NCI-H2029 (cell line): ENCODE data around the gene TSR1.
"Not testable (repeated sequence)": the region's sequence is repeated elsewhere in the genome, so short reads cannot be mapped to it uniquely, and the experiment has no call there.

ENCODE experiments used
- DNase-seq: peaks from one replicate; lab custom pipeline; 2025; lab: John Stamatoyannopoulos, UW

The TSR1 gene

DNA sequence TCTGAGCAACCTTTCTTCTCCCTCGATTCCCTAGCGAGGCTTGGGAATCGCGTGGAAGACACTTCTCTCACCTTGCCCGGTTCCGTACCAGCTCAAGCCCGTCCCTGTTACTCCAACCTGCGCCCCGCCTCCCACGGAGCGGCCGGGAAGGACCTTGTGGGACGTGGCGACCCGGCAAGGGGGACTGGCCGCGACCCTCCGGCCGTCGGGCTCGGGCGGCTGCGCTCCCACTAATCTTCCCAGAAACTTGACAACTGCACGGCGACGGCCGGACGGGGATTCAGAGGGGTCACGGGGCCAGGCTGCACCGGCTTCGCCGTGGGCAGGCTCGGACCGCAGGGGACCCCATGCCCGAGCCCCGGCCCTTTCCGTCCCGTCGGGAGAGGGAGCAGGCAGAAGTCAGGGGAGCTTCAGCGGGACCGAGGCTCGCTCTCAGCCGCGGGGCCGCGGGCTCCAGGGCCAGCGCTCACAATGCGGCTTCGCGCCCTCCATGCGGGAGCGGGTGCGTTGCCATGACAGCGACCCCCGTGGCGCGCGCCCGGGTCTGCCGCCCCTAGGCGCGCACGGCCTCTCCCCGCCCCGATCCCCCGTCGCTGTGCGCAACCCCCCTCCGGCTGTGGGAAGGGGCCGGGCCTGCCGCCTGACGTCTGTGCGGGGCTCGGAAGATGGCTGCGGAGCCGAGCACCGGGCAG, 741 bp upstream of the TSR1 start, which contains the start of gene SGSM2:
SGSM2 (plus strand) TSS at position 650 of the 692 bp plus-strand sequence. CDS start 188 bp downstream, outside the sequence.
- DNase-seq: no peak

DNA sequence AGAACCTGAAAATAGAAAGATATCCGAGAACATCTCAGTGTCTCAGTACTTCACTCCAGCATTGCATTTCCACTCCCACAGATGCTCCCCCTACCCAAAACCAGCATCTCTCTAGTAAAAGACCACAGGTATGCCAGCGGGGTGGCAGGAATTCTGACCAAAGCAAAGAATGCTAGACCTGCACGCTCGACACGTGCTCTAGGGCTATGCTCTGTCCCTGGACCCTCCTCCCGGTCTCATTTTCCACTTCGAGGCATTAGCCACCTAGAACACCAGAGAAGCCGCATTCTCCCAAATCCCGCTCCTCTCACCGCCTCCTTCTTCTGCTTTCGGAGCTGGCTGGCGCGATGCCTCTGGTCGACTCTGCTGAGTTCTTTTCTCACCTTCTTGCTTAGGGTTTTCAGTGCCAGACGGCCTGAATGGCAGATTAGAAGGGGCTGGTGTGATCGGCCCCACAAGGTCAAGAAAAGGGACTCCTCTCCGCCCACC, 487 bp downstream of the TSR1 start:
- no peak for DNase-seq

DNA sequence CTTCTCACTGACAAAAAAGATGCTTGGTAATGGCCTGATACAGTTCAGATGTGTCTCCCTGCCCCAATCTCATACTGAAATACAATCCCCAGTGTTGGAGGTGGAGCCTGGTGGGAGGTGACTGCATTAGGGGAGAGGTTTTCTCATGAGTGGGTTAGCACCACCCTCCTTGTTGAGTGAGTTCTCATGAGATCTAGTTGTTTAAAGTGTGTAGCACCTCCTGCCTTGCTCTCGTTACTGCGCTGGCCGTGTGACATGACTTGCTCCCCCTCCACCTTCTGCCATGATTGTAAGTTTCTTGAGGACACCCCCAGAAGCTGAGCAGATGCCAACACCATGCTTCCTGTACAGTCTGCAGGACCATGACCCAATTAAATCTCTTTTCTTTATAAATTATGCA, 5.0 kb downstream of the TSR1 start:
- no peak for DNase-seq

DNA sequence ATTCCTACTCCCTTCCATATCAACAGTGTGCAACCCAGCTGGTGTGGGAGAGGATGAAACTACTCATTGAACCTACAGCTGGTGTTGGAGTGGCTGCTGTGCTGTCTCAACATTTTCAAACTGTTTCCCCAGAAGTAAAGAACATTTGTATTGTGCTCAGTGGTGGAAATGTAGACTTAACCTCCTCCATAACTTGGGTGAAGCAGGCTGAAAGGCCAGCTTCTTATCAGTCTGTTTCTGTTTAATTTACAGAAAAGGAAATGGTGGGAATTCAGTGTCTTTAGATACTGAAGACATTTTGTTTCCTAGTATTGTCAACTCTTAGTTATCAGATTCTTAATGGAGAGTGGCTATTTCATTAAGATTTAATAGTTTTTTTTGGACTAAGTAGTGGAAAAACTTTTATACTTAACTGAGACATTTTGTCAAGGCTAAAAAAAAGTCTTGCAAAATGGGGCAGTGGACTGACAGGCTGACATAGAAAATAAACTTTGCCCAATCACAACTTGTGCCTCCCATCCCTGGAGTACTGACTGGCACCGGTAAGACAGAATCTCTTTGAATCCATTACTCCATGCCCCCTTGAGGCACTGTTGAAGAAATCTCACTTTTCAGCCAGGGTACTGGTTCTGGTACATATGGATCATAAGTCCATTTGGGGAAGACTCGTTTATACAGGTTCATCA, 12.5 kb downstream of the TSR1 start:
- no peak for DNase-seq

DNA sequence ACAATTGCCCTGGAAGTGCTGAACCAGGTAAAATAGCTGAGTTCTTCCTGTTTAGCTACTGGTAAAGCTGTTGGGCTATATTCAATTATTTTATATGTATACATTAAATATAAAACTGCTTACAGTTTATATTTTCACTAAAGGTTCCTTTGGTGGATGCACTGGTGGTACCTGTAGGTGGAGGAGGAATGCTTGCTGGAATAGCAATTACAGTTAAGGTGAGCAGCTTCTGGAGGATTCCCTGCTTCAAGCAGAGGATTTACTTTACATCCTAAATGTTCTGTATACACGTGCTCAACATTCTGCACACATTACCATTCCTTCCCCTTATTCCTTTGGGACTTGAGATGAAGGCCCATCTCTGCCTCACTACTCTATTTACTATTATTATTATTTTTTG, 14.9 kb downstream of the TSR1 start:
- no peak for DNase-seq

DNA sequence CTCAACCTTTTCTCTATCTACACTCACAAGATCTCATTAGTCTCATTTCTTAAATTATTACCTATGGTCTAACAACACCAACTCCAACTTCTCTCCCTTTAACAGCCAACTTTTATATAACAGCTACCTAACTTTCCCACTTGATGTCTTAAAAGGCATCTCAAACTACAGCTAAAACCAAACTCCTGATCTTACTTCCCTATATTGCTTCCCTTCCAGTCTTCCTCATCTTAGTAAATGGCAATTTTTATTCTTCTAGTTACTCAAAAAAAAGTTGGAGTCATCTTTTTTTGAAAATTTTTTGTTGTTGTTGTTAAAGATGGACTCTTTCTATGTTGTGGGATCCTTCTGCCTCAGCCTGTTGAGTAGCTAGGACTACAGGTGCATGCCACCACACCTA, 17.2 kb downstream of the TSR1 start:
- DNase-seq: no peak

DNA sequence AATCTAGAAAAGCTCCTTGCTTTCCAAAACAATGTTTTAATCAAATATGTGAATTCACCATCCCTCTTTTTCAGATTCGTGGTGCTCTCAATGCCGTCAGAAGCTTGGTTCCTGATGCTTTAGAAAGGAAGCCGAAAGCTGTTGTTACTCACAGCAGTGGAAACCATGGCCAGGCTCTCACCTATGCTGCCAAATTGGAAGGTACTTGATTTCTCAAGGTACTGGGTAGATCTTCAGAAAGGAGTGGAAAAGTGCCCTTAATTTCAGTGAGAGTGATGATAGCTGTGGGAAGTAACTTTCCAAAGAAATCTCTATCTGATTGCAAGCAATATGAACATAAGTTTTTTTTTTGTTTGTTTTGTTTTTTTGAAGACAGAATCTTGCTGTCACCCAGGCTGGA, 18.5 kb downstream of the TSR1 start:
- no peak for DNase-seq

DNA sequence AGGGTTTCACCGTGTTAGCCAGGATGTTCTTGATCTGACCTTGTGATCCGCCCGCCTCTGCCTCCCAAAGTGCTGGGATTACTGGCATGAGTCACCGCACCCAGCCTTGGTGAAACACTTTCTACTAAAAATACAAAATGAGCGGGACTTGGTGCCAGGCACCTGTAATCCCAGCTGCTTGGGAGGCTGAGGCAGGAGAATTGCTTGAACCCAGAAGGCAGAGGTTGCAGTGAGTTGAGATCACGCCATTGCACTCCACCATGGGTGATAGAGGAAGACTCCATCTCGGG, 19.4 kb downstream of the TSR1 start:
- DNase-seq: not testable (repeated sequence)

DNA sequence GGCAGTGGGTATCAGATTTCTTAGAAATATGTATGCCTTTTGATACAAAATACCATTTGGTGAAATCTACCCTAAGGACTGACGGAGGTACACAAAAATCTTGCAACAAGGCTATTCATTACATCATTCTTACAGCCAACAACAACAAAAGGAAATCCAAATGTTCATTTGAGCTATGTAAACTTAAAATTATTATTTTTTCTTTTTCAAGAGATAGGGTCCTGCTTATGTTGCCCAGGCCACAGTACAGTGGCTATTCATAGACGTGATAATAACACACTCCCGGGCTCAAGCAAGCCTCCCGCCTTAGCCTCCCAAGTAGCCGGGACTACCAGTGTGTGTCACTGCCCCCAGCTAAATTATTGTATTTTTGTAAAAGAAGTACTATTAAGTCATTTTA, 23.5 kb downstream of the TSR1 start:
- no peak for DNase-seq

DNA sequence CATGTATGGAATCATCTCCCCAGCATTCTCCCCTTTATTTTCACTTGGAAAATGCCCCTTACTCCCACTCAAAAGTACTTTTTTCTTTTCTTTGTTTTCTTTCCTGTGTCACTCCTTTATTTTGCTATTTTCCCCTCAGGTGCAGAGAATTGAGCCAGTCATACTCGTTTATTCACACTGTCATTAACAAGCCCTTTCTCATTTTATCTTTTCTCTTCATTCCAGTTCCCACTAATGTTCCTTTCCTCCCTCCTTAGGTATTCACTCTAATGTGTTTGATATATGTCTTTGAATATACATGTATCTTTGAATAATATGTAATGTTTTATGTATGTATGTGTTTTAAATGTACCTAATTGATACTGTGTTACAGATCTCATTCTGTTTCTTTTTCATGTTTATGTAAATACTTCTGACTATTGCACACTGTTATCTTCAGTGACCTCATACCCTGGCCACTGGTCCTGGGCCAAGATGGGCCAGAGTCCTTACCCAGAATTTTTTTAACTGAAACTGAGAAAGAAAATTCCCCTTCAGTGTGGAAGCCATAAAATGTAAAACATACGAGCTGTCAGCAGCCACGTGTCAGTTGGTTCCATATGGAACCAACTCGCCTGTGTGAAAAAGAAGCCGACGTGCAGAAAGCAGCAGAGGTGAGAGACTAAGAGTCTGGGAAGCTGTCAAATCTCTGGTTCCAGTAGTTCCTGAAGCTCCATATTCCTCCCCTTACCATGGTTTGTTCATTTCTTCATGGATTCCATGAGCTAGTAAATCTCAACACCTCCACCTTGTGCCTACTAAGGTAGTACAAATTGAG, 26.7 kb downstream of the TSR1 start:
- no peak for DNase-seq

DNA sequence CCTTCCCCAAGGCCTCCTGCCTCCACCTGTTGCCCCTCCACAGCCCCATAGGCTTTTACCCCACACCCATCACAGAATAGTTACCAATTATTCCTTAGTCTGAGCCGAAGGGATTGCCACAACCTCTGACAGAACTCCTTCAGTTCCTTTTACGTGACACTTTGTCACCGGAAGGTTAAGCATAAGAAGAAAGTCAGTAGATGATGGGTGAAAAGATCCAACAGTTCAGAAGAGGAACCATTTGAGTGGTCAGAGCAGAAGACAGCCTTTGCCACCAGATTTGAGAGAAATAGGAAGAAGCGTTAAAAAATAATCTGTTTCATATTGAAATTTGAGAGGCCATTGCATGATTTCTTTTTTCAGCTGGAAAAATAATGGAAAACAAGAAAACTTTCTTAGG, 31.3 kb downstream of the TSR1 start:
- DNase-seq: no peak

DNA sequence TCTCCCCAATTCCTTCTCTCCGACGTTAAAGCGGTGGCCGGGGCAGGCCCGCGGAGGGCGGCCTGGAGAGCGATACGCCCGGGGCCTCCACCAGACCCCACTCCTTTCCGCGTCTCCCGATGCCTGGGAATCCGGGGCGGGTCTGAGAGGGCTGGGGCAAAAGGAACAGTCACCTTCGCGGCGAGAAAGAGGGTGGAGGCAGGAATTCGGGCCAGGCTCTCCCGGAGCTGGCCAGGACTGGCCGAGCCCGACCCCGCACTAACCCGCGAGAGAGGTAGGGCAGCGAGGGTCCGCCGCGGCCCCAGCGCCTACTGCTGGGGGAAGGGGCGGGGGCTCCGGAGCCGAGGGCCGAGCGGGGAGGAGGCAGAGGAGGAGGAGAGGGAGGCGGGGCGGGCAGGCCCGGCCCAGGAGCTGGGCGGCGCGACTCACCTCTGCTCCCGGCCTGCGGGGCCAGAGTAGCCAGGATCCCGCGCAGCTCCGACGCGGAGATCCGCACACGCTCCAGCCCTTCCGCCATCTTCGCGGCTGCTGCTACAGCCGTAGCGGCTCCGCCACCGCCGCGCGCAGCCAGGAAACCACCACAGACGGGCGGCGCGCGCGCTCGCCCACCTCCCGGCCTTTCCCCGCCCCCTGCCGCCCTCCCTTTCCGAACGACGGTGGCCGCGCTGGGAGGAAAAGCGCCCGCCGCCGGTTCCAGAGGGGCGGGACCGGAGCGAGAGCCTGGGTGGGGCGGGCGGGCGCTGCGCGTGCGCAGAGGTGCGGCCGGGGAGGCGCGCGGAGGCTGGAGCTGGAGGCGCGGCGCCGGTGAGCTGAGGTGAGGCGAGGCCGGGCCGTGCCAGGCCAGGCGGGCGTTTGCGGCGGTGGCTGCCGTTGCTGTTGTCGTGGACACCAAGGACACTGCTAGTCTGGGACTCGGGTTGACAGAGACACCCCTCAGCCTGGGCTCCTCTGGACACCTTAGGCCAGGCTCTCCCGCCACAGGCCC, 32.8 kb downstream of the TSR1 start, which contains the start of the genes SMG6 and SRR:
SMG6 (minus strand) TSS at position 582 of the 985 bp plus-strand sequence; CDS start at position 517, 65 bp downstream.
SRR (plus strand) TSS at position 747 of the 985 bp plus-strand sequence. CDS start 11,611 bp downstream, outside the sequence.
- DNase-seq: peak; percentile 66

DNA sequence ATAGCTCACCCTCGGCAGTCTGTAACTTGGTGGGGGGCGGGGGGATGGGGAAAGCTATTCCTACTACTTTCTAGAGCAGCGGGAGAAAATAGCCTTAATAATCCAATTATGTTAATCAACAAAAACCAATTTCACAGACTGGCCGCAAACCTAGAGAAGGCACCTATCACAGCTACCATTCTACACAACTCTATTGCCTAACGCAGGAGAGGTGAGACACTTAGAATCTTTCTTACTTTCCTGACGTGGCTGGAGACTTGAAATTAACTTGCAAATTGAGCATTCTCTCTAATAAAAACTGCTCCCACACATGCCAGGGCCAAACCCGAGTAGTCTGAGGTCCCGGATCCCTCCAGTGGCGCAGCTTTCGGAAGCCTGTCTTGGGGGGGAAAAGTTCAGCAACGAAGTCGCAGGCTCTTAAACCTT, 33.5 kb downstream of the TSR1 start:
- no peak for DNase-seq

DNA sequence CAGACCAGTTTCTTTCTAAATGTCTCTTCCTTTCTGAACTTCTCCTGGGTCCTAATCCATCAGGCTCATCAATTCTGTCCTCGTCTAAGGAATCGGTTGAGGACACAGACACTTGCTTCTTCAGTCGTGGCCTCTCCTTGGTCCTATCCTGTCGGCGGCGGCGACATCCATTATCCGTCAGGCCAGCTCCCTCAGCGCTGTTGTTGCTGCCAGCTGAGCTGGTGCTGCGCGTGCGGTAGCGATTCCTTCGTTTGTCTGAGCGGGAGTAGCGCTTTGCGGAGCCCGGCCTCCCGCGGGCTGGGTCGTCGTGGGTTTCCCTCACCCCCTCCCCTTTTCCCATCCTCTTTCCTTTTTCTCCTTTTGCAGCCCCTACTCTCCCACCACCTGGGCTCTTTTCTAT, 36.5 kb downstream of the TSR1 start:
- DNase-seq: no peak

DNA sequence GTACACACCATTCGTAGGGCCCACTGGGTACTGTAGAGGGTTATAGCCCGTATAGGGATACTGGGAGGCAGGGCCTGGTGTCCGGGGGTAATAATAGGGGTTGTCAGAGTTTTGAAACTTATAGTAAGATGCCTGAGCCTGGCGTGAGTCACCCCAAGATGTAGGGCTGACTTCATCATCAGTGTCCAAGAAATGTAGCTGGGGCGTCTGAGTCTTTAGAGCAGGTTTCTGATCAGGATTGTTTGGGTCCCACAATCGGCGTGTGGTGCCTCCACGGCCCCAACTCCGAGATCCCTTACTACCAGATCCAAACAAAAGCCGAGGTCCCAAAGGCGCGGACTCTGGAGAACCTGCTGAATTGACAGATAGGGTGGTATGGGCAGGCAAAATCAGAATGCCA, 37.1 kb downstream of the TSR1 start:
- no peak for DNase-seq

DNA sequence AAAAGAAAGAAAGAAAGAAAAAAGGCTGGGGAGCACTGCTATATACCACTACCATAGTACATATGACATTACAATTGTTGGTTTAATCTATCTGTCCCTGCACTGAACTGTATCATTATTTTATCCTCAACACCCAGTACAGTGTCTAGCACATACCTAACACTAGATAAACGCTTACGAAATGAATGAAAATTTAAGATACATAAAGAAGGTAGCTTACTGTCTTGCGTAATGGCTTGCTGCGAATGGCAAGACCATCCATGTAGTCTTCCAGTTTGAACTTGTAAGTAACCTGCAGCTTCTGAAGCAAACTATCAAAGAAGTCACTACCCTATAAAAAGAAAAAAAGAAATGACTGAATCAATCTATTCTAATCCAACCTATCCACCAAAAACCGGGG, 39.2 kb downstream of the TSR1 start:
- DNase-seq: no peak

DNA sequence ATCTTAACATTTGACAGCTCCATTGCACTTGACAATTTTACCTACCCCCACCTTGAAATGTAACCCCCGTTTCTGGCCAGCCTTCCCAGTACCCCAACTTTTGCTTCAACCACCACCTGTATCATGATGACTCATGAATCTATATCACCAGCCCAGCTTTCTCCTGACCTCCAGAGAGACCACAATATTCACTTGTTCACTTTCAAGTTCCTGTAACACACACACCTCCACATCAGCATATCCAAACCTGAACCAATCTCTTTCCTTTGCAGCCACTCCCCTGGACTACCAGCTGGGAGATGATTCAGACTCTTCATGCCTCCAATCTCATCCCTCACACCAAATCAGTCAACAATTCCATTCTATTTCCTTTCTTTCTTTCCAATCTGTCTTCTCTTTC, 40.7 kb downstream of the TSR1 start:
- DNase-seq: no peak

DNA sequence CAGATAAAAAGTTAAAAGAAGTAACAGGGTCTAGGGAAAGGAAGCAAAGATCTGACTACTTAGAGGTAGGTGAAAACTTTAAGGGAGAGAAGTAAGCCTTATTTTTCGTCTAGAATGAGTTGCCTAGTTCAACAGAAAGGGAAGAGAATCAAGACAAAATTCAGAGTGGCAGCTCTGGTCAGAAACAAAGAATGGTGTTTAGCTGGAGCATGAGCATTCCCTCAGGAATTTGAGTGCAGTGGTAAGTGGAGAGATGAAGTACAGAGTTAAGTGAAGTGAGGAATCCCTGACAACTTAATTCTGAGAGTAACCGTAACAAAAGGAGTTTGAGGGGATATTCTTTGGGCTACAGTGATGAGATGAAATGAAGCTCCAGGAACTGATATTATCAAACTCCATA, 44.2 kb downstream of the TSR1 start:
- DNase-seq: no peak

DNA sequence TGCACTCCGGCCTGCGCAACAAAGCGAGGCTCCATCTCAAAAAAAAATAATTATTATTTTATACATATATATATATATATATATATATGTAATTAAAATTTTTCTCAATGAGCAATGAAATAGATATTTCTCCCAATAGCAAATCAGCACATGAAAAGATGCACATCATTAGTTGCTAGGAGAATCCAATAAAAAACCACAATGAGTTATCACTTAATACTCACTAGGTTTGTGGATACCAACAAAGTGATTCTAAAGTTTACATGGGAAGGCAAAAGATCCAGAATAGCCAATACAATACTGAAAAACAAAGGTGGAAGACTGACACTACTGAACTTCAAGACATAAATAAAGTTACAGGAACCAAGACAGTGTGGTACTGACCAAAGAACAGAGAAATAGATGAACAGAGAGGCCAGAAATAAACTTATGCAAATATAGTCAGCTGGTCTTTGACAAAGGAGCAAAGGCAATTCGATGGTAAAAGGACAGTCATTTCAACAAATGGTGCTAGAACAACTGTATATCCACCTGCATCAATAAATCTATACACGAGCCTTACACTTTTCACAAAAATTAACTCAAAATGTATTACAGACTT, 46.3 kb downstream of the TSR1 start:
- no peak for DNase-seq

DNA sequence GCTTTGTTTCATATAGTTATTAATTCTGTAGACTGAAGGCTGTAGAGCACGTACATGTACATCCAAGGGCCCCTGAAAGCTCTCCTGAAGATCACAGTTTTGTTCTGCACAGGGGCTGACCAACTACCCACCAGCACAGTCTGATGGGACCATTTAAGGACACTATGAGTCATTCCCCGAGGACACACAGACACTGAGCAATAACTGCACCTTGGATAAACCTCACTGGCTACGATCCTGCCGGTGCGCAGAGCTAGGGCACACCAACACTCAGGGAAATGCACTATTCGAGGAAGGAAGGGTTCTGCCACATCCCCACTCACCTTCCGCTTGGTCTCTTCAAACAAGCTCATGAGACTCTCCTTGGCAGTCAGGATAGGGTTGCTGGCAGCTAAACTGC, 53.0 kb downstream of the TSR1 start:
- DNase-seq: no peak

DNA sequence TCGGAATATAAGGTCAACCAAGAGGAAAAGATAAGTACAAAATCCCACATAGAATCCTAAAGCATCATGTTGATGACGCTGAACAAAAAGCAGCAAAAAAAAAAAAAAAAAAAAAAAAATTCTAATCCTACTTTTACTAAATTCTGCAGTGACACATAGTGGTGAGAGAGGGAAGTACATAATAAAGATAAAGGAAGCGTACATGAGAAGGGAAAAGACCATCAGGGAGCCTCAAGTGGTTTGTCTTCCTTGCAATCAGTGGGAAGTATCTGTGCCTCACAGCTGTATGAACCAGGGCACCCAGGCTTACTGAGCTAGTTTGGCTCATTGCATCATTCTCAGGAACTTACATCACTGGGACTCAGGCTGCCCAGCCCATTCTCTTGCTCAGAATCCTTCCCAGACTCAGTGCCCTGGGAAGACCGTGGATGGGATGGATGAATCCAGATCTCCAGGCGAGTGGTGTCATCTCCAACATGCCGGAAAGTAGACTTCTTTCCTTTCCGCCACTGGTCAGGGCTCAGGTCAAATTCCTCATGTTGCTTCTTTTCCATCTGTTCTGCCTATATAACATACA, 53.9 kb downstream of the TSR1 start:
- peak; percentile 12 for DNase-seq
